AG09309 (cell line): Measurements from ENCODE around the gene AGAP3.

Source experiments
- DNase-seq: peaks from one replicate; pipeline ENCODE4 v3.0.0-alpha.2; 2010; ENCODE audit warnings: low read depth
- H3K4me3 ChIP-seq: 2 replicates; pipeline ENCODE4 v1.5.1; 2011; ENCODE audit warnings: mild to moderate bottlenecking, low read depth, low read length, moderate library complexity; ENCODE audit not compliant: control insufficient read depth
- CTCF ChIP-seq: IDR thresholded peaks from 2 replicates; pipeline ENCODE4 v1.5.1; 2011; ENCODE audit warnings: mild to moderate bottlenecking, low read depth, low read length, inconsistent platforms; ENCODE audit not compliant: insufficient read depth, control insufficient read depth; ENCODE audit errors: missing control alignments

AGAP3 gene

GRCh38 chr7:151080067-151080521 lies 6.2 kb upstream of the AGAP3 start:
- peak overlapping the region; percentile 96 for H3K4me3 ChIP-seq
- no peak for TF ChIP-seq CTCF
- no peak for DNase-seq

- peak; percentile 46 for DNase-seq
- H3K4me3 ChIP-seq, result peak within 1 kb of the TSS; percentile 96
- no peak for TF ChIP-seq CTCF
Measured at GRCh38 chr7:151080522-151081169, 5.6 kb upstream of the AGAP3 start, which contains the start of gene FASTK. TSS of gene FASTK (minus strand) at chr7:151080809. CDS start at chr7:151080766, 43 bp downstream.

GRCh38 chr7:151081170-151082101 lies 4.8 kb upstream of the AGAP3 start:
- H3K4me3 ChIP-seq, result peak overlapping the region; percentile 88
- no peak for TF ChIP-seq CTCF
- DNase-seq, result no peak

GRCh38 chr7:151082141-151083070 lies 3.9 kb upstream of the AGAP3 start:
- DNase-seq, result no peak
- TF ChIP-seq CTCF, result no peak
- peak overlapping the region; percentile 88 for H3K4me3 ChIP-seq

- peak within 1 kb of the TSS; percentile 88 for H3K4me3 ChIP-seq
Measured at GRCh38 chr7:151083071-151083823, 3.0 kb upstream of the AGAP3 start, which contains the start of gene TMUB1. TSS of gene TMUB1 (minus strand) at chr7:151083493. CDS start at chr7:151082563, 930 bp downstream.

More at GRCh38 chr7:151083071-151083823, 3.0 kb upstream of the AGAP3 start, which contains the start of gene TMUB1:
- DNase-seq, result no peak
- no peak for TF ChIP-seq CTCF
